GF-D8 (cell line): Measurements from ENCODE around the gene IL1R1.

ENCODE experiments used
- DNase-seq: peaks from one replicate; lab custom pipeline; 2025; lab: John Stamatoyannopoulos, UW

The IL1R1 gene

DNA sequence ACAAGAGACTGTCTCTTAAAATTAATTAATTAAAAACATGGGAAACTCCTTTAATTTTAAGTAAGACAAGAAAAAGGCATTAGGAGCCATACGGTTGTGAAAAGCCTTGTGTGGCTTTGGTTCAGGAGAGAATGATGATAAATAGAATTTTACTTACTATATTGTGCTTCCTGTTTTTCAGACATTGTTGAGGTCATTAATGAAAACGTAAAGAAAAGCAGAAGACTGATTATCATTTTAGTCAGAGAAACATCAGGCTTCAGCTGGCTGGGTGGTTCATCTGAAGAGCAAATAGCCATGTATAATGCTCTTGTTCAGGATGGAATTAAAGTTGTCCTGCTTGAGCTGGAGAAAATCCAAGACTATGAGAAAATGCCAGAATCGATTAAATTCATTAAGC is 33.6 kb downstream of the IL1R1 start:
- DNase-seq, result no peak

DNA sequence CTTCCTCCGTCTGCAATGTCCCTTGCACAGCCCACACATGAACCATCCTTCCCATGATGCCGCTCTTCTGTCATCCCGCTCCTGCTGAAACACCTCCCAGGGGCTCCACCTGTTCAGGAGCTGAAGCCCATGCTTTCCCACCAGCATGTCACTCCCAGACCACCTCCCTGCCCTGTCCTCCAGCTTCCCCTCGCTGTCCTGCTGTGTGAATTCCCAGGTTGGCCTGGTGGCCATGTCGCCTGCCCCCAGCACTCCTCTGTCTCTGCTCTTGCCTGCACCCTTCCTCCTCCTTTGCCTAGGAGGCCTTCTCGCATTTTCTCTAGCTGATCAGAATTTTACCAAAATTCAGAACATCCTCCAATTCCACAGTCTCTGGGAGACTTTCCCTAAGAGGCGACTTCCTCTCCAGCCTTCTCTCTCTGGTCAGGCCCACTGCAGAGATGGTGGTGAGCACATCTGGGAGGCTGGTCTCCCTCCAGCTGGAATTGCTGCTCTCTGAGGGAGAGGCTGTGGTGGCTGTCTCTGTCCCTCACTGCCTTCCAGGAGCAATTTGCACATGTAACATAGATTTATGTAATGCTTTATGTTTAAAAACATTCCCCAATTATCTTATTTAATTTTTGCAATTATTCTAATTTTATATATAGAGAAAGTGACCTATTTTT is 35.4 kb downstream of the IL1R1 start:
- no peak for DNase-seq

DNA sequence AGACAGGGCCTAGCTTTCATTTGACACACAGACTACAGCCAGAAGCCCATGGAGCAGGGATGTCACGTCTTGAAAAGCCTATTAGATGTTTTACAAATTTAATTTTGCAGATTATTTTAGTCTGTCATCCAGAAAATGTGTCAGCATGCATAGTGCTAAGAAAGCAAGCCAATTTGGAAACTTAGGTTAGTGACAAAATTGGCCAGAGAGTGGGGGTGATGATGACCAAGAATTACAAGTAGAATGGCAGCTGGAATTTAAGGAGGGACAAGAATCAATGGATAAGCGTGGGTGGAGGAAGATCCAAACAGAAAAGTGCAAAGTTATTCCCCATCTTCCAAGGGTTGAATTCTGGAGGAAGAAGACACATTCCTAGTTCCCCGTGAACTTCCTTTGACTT is 36.5 kb downstream of the IL1R1 start:
- DNase-seq, result no peak

DNA sequence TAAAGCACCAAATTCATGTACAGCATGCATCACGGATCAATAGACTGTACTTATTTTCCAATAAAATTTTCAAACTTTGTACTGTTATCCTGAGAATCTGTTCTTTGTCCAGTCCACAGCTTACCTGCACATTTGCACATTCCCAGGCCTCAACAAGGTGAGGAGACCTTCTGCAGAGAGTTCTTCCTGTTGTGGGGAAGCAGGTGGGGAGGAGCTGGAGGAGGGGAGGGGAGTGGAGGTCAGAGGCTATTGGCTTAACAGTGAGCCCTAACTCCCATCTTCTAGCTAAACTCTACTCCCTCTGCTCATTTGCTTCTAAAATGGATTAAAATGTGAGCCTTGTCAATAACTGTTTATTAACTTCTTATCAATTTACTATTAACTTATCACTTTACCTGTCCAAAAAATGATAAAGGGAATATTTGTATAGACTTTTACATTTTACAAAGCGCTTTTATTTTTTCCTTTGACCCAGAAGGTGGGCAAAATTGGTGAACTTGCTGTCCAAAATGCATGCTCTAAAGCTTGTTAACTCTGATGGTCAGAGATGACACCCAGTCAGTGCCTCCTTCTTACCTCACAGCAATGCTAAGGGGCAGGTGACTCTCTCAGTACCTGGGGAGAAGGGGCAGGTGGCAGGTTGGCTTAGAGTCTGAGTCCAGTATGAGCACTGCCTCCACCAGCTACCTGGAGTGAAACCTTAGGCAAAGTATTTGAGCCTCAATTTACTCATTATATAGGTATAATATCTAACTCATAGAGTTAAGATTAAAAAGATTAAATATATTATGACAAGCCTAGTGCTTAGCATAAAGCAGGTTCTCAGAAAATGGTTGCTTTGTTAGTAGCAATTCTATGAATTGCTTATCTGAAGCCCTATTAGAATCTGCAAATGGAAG is 37.5 kb downstream of the IL1R1 start:
- DNase-seq, result no peak

DNA sequence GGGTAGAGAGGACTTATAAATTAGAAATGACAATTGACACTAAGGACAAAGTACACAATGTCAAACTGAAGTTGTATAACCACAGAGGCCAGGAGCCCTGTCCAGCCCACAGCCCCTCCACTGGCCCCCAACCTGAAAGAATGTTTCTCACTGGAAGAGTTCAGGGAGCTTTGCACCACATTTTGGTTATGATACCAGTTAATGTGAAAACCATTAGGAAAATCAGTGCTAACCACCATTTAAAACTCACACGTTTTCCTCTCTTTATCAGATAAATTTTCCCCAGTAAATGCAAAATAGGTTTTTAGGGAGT is 38.1 kb downstream of the IL1R1 start:
- no peak for DNase-seq

DNA sequence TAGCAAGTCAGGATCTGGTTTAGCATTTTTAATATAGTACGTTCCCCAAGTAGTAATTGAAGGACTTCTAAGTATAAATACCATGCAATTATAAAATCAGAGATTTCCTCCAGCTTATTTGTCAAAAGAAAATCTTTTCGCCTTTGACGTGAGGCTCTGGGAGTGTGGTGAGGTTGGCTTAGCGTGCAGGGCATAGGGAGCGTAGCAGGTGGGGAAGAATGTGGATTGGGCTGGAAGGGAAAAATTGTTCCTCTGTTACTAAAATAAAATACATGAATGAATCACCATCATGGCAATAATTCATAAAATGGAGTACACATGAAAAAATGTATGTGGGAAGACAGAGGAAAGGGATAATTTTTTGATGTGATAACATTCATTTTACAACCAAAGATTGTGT is 38.8 kb downstream of the IL1R1 start:
- no peak for DNase-seq

DNA sequence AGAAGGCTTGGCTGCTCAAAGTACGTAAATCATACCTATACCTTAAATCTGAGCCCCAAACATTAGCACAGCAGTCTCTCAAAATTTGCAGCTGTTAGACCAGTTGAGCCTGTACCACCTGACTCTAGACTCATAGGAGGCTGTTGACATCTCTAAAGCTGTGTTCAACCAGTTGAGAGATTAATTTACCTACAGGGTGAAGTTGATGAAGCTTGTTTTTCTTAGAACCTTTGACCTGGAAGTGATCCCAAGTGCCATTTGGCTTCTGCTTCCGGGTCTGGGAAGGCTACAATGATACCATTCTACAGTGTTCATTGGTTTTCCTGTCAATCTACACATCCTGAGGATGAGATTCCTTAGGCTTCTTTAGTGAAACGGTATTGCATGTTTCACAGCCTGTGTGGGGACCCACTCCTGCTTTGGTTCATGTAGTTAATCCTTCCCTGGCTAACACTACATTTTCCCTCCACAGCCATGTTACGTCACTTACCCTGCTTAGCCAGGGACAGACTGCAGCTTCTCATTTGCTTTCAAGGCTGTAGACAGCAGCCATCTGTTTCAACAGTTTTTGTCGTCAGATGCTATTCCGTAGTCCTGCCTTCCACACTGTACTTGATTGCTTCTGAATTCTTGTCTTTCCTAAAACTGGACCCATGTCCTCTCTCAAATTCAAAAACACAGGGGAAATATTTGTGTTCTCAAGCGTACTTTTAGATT is 39.5 kb downstream of the IL1R1 start:
- DNase-seq, result no peak

DNA sequence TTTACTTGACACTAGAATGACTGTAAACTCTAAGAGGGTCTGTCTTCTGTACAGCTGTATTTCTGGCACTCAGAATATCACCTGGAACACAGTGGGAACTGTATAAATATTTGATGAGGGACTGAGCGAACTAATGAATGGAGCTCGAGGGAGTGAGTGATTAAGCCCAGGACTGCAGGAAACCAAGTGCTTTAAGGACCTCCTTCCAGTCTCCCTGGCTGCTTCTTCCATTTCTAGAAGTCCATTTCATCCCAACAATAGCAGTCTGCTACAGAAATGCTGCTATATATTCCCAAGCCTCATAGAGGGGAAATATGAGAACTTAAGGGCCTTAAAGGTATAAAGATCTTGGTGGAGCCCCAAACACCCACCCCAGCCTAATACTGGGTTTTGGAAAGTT is 41.5 kb downstream of the IL1R1 start:
- DNase-seq, result no peak

DNA sequence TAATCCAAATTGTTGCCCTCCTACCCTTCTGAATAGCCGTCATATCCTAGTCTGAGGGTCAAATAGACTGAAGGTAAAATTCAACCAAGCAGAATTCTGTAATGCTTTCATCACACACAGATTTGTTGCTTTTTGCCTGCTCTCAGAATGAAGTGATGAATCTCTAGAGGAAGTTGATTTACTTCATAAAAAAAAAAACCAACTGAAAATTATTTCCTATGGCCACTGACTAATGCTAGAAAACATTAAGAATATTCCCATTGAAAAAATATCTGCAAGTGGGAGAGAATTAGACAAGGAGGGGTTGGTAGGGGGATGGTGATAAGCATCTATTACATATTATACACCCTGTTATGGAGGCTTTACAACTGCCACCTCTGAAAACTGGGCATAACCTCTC is 42.0 kb downstream of the IL1R1 start:
- DNase-seq, result no peak

DNA sequence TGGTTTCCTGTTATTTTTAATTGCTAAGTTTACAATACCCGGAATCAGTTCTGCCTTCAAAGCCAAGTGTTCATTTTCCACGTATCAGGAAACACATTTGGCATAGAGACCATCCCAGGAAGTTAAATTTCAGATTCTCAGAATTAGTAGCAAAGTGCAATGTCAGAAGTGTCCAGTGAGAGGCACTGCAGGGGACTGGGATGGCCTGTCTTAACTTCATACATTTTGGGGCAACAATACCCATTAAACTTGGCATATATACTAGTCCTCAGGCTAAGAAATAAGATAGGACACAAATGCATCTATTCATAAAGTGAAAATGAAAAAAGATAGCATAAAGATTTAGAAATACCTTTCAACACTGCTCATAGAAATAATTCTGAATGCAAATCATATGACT is 42.8 kb downstream of the IL1R1 start:
- no peak for DNase-seq

DNA sequence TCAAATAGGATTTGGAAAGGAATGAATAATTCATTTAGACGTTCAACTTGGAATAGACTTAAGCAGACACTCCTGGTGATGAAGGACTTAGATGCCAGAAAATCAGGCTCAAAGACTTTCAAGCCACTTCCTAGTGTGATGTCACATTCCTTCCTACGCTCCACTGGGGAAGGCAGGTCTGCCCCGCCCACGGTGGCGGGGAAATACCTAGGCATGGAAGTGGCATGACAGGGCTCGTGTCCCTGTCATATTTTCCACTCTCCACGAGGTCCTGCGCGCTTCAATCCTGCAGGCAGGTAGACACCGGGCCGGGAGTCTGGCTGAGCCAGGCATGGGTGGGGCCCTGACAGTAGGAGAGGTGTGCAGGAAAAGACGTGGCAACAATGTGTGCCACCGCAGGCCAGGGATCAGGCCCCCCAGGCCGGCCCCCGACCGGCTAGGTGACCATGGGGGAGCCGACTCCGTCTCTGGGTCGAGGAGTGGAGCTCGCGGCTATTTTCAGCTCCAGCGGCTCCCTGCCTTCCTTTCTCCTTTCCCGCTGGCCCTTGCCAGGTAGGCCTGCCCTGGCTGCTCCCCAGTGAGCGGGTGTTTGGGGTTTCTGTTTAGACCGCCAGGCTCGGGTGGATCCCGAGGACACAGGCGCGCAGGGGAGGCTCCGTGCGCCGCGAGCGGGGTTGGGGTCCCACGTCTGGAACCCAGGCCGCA is 44.4 kb downstream of the IL1R1 start, which contains the start of gene IL1RL2:
Gene IL1RL2 (plus strand): TSS at position 233 of the 705 bp plus-strand sequence. CDS start 845 bp downstream, outside the sequence.
- DNase-seq, result no peak

DNA sequence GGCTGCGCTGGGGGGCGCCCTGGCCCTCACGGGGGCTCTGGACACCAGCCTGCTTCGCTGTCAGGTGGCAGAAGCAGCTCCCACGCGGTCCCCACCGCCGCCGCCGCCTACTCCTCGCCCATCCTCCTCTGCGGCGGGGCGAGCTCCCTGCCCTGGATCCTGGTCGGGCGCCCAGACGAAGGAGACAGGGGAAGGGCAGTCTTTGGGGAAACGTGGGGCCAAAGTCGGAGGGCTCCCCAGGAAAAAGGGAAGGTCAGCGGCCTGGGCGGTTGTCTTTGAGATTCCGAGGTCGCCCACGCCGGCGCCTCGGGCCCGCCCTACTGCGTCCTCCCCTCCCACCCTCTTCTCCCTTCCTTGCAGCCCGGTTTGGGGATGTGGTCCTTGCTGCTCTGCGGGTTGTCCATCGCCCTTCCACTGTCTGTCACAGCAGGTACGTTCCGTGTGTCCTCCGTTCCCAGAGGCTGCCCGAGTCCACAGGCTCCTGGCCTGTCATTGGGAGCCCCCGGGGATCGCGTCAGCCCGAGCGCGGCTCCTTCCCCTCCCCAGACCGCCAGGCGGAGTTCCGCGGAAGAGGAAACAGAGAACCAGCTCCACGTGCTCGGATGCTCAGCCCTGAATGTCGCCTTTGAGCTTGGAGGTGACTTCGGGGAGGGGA is 45.1 kb downstream of the IL1R1 start:
- DNase-seq, result no peak

DNA sequence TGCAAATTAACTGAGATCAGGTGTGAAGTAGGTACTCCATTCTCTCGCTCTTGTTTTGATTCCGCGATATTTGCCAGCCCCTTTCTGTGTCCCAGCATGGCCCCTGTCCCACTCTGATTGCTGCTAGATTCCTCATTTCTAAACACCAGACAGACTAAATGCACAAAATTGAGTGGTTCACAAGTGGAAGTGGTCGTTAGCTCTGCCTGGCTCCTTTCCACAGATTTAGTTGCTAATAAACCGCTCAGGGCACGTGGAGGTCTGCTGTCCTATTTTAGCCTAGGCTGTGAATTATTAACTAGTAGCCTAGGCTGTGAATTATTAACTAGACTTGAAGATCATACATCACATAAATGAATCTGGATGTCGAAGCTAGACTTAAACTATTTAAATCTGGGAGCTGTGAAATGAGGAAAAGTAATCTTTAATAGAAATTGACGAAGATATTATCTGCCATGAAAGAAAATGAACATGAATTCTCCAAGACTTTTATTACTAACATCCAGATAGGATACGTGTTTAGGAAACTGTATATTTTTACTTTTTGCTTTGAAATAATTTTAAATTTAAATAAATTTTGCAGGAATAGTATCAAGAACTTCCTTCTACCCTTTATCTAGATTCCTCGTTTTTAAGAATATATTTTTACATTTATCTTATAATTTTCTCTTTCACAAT is 48.0 kb downstream of the IL1R1 start:
- DNase-seq, result no peak

DNA sequence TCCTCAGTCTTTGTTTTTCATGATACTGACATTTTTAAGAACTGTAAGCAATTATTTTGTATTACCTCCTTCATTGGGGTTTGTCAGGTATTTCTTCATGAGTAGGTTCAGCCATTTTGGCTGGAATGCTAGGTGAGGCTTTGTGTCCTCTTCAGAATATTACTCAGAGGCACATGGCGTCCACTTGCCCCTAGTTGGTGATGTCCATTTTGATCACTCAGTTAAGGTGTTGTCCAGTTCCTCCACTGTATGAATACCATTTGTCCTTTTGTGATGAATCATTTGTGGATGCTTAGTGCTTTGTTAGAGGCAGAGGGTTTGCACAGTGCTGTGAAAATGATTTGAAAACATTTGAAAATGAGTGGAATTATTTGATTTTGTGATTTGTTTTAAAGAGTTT is 49.0 kb downstream of the IL1R1 start:
- DNase-seq, result no peak

DNA sequence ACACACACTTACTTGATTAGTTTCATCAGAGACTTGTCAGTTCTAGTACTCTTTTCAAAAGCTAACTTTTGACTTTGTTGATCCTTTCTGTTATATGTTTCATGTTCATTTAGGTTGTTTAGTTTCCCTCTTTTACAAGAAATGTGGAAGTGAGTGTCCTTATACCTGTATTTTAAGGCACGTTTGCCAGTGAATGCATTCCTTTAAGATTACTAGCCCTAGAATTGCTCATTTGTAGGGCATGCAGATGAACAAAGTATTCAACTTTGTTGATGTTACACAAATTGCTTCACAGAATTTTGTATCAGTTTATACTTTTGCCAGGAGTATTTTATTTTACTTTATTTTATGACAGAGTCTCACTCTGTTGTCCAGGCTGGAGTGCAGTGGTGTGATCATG is 50.5 kb downstream of the IL1R1 start:
- DNase-seq, result no peak

DNA sequence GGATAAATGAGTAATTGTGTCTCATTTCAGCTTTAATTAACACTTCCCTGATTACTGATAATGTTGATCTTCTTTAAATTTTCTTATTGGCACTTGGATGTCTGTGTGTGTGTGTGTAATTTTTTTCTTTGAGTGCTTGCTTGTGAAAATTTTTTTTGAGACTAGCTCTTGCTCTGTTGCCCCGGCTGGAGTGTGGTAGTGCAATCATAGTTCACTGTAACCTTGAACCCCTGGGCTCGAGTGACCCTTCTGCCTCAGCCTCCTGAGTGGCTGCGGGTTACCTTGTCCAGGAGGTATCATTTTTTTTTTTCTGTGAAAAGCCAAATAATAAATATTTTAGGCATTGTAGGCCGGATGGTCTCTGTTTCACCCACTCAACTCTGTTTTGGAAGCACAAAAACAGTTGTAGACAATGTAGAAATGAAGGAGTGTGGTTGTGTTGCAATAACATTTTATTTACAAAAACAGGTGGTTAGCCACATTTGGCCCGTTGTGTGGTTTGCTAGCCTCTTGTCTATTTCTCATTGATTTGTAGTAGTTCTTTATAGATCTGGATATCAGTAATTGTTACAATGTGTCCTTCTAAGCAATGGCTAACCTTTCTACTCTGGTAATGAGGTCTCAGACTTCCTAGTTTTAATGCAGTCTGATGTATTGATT is 52.2 kb downstream of the IL1R1 start:
- no peak for DNase-seq

DNA sequence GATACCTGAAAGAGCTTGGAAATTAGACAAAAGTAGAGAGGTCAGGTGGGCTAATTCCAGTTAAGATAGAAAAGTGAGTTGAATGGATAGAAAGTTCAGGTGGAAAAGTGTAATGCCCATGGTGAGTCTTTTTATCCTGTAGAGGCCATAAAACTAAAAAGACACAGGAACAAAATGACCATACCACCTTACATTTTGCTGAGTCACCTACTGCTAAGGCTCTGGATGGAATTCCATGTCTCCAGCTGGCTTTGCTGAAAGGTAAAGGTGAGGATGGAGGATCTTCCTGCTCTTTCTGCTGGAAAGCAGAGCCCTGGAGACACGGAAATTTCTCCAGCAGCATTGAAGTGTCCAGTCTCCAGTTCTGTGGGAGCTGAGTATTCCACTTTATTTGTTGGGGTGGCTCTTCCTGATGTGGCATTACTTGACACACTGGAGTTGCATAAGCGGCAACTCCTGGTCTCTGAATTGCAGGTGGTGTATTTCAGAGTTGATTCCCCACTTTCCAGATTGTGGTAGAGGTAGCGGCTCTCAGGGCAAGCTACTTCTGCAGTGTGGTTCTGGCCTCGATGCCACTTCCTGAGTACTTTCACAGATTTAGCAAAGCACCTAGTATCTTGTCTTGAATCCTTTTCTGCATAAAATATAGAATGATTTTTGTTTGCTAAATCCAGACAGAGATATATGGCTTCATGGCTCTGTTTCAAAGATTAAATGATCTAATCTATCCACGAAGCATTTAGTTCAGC is 55.0 kb downstream of the IL1R1 start:
- DNase-seq, result no peak

DNA sequence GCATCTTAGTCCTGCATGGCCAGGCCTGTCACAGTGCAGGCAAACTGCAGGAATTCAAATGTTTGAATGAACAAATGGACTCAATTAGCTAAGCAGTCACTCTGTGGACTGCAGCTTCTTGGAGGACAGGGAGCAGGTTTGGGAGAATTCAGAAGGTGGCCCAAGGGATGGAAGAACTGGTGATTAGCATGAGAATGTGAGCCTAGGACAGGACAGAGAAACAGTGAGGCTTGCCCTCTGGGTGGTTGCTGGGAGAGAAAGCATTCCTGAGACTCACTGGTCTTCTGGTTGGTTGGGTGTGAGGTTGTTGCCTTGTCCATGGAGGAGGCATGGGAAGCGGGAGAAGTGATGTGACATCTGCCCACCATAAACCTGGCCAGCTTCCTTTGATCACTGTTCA is 58.0 kb downstream of the IL1R1 start:
- no peak for DNase-seq

DNA sequence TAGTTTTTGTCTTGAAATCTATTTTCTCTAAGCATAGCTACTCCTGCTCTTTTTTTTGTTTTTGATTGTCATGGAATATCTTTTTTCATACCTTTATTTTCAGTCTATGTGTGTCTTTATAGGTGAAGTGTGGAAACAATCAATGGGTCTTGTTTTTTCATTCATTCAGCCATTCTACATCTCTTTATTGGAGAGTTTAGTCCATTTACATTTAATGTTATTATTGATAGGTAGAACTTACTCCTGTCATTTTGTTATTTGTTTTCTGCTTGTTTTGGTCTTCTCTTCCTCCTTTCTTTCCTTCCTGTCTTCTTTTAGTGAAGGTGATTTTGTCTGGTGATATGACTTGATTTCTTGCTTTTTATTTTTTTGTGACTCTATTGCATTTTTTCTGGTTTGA is 62.1 kb downstream of the IL1R1 start:
- DNase-seq, result no peak
